Mucosa of descending colon (tissue), 3 donors: ENCODE measurements around the gene ATP13A2. TPM values are rescaled to one million over a fixed set of nuclear protein-coding genes. Genes with fewer than 3 reads are reported as not detected.
"Not testable (repeated sequence)": the region's sequence is repeated elsewhere in the genome, so short reads cannot be mapped to it uniquely, and the experiment has no call there.

Experiments used
- ATAC-seq: fragments of 200-7000 bp; cut with Tn5 transposase; one replicate; pipeline ENCODE4 v1.9.1; 2020; ENCODE audit warnings: mild to moderate bottlenecking, moderate library complexity
- DNase-seq, 3 donors: peaks; one replicate each; pipeline ENCODE4 v3.0.0-alpha.2; 2020
- H3K36me3 ChIP-seq: fragments of 200-600 bp; one replicate; pipeline ENCODE4 v1.8.0; 2021; ENCODE audit warnings: low read depth, mild to moderate bottlenecking
- H3K4me1 ChIP-seq: fragments of 200-600 bp; one replicate; pipeline ENCODE4 v1.8.0; 2021; ENCODE audit warnings: low read depth, mild to moderate bottlenecking
- H3K4me3 ChIP-seq: fragments of 200-600 bp; one replicate; pipeline ENCODE4 v1.8.0; 2021; ENCODE audit warnings: mild to moderate bottlenecking
- H3K9me3 ChIP-seq: fragments of 200-600 bp; one replicate; pipeline ENCODE4 v1.8.0; 2021; ENCODE audit warnings: mild to moderate bottlenecking
- CTCF ChIP-seq: fragments of 200-600 bp; IDR thresholded peaks from one replicate; pipeline ENCODE4 v1.8.0; 2022; ENCODE audit warnings: antibody characterized with exemption, mild to moderate bottlenecking
- intact Hi-C, 2 donors: fragments of 100-400 bp; cut with DNase I in 1 of 2; cut with micrococcal nuclease in 1 of 2; formaldehyde crosslinking; loops; one replicate each; pipeline versions ENCODE4 v1.11.0 to v1.11.1; 2022; cut with DNase I, micrococcal nuclease
- total RNA-seq, 3 donors: library from RNA; stranded (reverse); fragmentation: NEBNext Ultra II Directional in 2 of 3; extraction: Animal tissue kit (Norgen Biotek cat#: 25700) in 2 of 3; gene quantifications; one replicate each; pipeline versions ENCODE4 v1.2.1 to v1.2.4, GENCODE V29; 2021 to 2023
- donor health status: DM: no; HTN: no; CAD: no; lungs with moderate emphysema.
- donor health status: DM: no; HTN: no; CAD: no.
- donor health status: DM: no; HTN: yes; CAD: no.

The ATP13A2 gene
- total RNA-seq, 3 donors from 2014 or later = 36.0 to 53.5 (median 44.1) TPM

GRCh38 chr1:16967962-16968361 is 43.8 kb downstream of the ATP13A2 start:
- no peaks in the 10 kb centered on the region for H3K9me3 ChIP-seq
- no peak overlapping the region for H3K4me3 ChIP-seq
- no peaks in the 10 kb centered on the region for H3K4me1 ChIP-seq
- intact Hi-C loops = no loop called here
- DNase-seq (no peak), ATAC-seq (no peak)
- H3K36me3 ChIP-seq = no peaks in the 10 kb centered on the region
- no peak for TF ChIP-seq CTCF

- TF ChIP-seq CTCF = no peak
- intact Hi-C loops = no loop called here
- no peak for ATAC-seq
- H3K36me3 ChIP-seq = no peaks in the 10 kb centered on the region
- no peak overlapping the region for H3K4me3 ChIP-seq
- DNase-seq = peak in 1 of 3 donors; percentile 50
- no peaks in the 10 kb centered on the region for H3K9me3 ChIP-seq
- H3K4me1 ChIP-seq = no peaks in the 10 kb centered on the region
Observed at GRCh38 chr1:16967095-16967575, 44.6 kb downstream of the ATP13A2 start.

GRCh38 chr1:16966282-16966681 is 45.4 kb downstream of the ATP13A2 start:
- no peak for TF ChIP-seq CTCF
- Histone ChIP-seq H3K9me3 (no peaks in the 10 kb centered on the region), H3K36me3 (no peaks in the 10 kb centered on the region), H3K4me3 (no peak overlapping the region), H3K4me1 (no peaks in the 10 kb centered on the region)
- ATAC-seq (no peak), DNase-seq (no peak)
- intact Hi-C loops = no loop called here

GRCh38 chr1:16965486-16966067 is 46.2 kb downstream of the ATP13A2 start:
- intact Hi-C loops = no loop called here
- no peak for ATAC-seq

GRCh38 chr1:16964169-16964568 is 47.6 kb downstream of the ATP13A2 start:
- H3K36me3 ChIP-seq, ATAC-seq, H3K9me3 ChIP-seq, H3K4me3 ChIP-seq, DNase-seq, intact Hi-C loops, H3K4me1 ChIP-seq: not testable (repeated sequence)

More at GRCh38 chr1:16965486-16966067, 46.2 kb downstream of the ATP13A2 start:
- no peak overlapping the region for H3K4me3 ChIP-seq
- H3K36me3 ChIP-seq = no peaks in the 10 kb centered on the region
- no peak for DNase-seq
- H3K4me1 ChIP-seq = no peaks in the 10 kb centered on the region
- no peak for TF ChIP-seq CTCF
- no peaks in the 10 kb centered on the region for H3K9me3 ChIP-seq

- no peak overlapping the region for H3K4me3 ChIP-seq
- H3K36me3 ChIP-seq = no peaks in the 10 kb centered on the region
- H3K9me3 ChIP-seq = no peaks in the 10 kb centered on the region
- DNase-seq = no peak
- TF ChIP-seq CTCF = no peak
- no peak for ATAC-seq
- H3K4me1 ChIP-seq = no peaks in the 10 kb centered on the region
- intact Hi-C loops = no loop called here
Observed at GRCh38 chr1:16961297-16962133, 50.2 kb downstream of the ATP13A2 start.
